22Rv1 (cell line): ENCODE measurements around the gene ROR1.

Experiments
- ZFX ChIP-seq: fragments of 450-650 bp; IDR thresholded peaks from 2 replicates; pipeline ENCODE4 v1.6.1; 2017; ENCODE audit warnings: antibody characterized with exemption, borderline replicate concordance
- TF ChIP-seq, protein P1 (sequence below): fragments of 450-650 bp; IDR thresholded peaks from 2 replicates; pipeline ENCODE4 v1.5.1; 2017; ENCODE audit warnings: mild to moderate bottlenecking

DNA sequence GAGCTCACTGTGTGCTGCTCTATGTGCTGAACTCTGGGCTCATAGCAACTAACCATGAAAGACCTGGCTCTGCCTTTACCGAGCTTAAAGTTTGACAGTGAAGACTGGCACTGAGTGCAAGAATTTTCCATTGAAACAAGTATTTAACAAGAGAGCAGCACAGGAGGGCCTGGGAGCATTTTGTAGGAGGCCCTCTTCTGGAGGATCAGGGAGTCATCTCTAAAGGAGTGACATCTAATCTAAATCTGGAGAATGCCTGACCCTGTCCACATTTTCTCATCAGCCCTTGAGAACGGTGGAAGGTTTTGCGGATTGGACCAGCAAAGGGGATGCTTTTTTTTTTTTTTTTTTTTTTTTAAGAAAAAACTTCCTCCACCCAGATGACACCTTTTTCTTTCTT, 150.8 kb downstream of the ROR1 start:
- TF ChIP-seq, protein P1, sequence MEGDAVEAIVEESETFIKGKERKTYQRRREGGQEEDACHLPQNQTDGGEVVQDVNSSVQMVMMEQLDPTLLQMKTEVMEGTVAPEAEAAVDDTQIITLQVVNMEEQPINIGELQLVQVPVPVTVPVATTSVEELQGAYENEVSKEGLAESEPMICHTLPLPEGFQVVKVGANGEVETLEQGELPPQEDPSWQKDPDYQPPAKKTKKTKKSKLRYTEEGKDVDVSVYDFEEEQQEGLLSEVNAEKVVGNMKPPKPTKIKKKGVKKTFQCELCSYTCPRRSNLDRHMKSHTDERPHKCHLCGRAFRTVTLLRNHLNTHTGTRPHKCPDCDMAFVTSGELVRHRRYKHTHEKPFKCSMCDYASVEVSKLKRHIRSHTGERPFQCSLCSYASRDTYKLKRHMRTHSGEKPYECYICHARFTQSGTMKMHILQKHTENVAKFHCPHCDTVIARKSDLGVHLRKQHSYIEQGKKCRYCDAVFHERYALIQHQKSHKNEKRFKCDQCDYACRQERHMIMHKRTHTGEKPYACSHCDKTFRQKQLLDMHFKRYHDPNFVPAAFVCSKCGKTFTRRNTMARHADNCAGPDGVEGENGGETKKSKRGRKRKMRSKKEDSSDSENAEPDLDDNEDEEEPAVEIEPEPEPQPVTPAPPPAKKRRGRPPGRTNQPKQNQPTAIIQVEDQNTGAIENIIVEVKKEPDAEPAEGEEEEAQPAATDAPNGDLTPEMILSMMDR = no peak
- TF ChIP-seq ZFX = no peak
